ENCODE measurements around the gene EFR3B.
"Not testable (repeated sequence)": the region's sequence is repeated elsewhere in the genome, so short reads cannot be mapped to it uniquely, and the experiment has no call there.

The EFR3B gene

GRCh38 chr2:25041928-25042320, at the start of gene EFR3B:
EFR3B (plus strand) TSS chr2:25042076; CDS start chr2:25042313, 237 bp downstream.
- peak; percentile 73 for DNase-seq

- no peak for DNase-seq
Measured at GRCh38 chr2:24993406-24994145, 48.3 kb upstream of the EFR3B start.

DNA sequence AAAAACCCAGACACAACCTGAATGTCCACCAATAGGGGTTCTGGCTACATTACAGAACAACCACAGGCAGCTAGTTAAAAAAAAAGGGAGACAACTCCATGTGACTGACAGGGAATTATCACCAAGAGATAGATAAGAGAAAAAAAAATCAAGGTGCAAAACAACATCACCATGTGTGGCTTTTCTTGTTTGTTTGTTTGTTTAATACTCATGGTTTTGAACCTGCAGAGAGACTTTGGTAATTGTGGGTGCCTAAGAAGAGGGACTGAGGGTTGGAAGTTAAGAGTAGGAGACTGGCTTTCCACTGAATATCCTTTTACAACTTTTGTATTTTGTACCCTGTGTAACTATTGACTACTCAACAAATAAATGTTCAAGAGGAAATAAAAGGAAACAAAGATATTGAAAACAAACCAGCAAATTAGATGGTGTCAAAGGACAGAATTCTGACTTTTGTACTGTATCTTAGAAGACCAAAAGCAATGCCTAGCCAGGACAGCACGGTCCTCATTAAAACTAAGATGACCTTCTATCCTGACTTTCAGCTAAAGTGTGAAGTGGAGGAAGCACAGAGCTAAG, 47.6 kb upstream of the EFR3B start:
- DNase-seq: no peak

GRCh38 chr2:24999097-24999496, 42.8 kb upstream of the EFR3B start:
- not testable (repeated sequence) for DNase-seq

- no peak for DNase-seq
Measured at GRCh38 chr2:25000036-25000435, 41.8 kb upstream of the EFR3B start.

- DNase-seq: no peak
Measured at GRCh38 chr2:25000503-25001324, 41.2 kb upstream of the EFR3B start.

DNA sequence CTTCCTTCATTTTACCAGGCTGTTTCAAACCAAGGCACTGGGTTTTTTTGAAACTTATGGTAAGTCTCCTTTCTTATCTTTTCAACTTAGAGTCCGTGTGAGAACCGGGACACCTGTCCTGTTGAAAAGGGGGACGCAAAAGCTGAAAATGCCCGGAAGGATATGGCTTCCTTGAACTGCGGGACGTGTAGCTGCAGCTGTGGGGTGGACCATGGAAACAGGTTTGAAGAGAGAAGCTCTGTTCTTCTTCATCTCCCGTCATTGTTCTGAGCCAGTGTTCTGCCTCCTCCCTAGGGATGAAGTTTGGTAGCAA, 40.6 kb upstream of the EFR3B start:
- DNase-seq: no peak

- DNase-seq: no peak
Measured at GRCh38 chr2:25002066-25002465, 39.8 kb upstream of the EFR3B start.

DNA sequence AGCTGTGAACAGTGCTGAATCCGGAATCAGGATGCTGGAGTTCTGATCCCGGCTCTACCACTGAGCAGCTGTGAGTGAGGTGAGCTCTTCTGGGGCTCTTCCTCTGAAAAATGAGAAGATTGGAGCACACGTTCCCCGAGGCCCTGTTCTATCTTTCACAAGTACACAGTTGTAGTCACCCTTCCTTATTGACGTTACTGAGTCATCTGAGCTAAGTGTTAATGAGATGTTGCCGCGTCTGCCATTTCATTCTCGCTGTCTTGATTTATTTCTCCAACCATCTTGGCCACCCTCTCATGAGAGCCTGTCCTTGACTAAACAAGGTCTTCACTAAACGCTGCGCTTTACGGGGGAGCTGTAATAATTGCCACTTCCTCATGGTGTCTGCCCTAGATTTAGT, 31.9 kb upstream of the EFR3B start:
- no peak for DNase-seq

GRCh38 chr2:25011342-25011741, 30.5 kb upstream of the EFR3B start:
- DNase-seq: not testable (repeated sequence)

- DNase-seq: no peak
Measured at GRCh38 chr2:25014631-25015030, 27.2 kb upstream of the EFR3B start.

GRCh38 chr2:25018681-25019080, 23.2 kb upstream of the EFR3B start:
- DNase-seq: no peak

DNA sequence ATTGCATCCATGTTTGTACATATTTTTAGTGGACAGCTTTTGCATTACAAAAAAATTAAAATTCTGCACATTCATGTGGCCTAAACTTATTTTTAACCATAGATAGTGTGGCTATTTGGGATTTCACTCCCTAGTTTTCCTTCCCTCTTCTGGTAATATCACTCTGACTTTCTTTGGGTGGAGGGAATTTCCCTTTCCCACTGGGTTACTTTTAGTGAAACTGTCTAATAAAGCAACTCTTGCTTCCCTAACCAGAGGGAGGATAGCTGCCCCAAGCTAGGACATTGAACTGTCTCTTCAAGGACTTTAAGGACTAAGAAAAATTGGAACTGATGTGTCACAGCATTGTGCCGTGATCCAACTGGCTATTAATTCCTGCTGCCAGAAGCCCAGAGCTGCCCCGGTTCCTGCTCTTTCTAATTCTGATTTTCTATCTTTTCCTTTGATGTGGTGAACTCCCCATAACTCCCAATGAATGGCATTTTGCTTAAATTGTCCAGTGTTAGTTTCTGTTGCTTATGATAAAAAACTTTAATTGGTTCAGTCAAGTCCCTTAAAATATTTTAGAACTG, 20.0 kb upstream of the EFR3B start:
- no peak for DNase-seq

- no peak for DNase-seq
Measured at GRCh38 chr2:25023333-25023732, 18.5 kb upstream of the EFR3B start.

- DNase-seq: no peak
Measured at GRCh38 chr2:25025229-25026007, 16.5 kb upstream of the EFR3B start.

GRCh38 chr2:25026008-25026530, 15.8 kb upstream of the EFR3B start:
- DNase-seq: no peak

DNA sequence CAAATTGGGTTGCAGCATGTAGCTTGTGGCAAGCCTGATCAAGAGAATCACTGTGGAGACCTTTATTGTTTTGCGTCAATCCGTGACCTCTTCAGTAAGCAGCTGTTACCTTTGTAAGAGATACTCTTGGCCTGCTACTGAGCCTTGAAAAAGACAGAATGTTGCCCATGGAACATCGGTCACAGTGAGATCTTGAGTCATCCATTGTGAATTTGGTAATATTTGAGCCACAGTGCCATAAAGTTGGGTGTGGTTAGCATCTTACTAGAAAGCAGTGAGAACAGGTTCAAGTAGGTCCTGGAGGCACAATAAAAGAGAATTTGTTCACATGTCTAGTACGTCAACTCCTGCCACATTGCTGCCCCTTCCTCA, 12.7 kb upstream of the EFR3B start:
- DNase-seq: no peak

GRCh38 chr2:25030702-25031101, 11.2 kb upstream of the EFR3B start:
- no peak for DNase-seq

DNA sequence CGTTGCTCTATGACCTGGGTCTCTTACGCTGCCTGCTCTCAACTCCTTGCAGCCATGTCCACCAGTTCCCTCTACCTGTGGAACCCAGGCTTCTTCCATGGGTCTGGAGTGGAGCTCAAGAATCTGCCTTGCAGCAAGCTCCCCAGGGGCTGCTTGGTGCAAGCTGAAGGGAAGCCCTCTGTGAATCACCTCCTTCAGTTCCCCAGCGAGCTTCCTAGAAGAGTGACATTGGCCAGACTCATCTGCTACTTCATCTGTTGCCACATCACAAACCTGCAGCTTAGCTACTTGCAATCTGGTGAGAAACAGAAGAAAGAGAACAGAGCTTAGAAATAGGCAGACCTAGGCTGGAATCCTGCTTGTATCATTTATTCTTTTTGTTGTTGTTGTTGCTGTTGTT, 9.8 kb upstream of the EFR3B start:
- no peak for DNase-seq

DNA sequence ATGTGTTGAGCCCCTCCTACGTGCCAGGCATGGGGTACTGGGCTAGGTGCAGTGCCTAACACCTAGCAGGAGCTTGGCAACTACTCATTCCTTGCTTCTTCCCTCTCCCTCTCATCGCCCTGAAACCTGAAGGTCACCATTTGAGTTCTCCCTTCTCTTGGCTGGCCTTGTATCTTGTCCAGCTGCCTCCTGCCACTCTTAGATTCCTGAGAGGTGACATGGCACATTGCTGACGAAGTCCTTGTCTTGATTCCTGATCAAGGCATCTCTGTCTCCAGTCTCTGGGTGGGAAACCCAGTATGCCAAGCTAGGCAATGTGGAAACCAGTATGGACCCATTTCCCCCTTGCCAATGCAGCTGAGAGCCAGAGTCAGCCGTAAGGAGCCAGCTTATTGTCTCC, 9.0 kb upstream of the EFR3B start:
- no peak for DNase-seq

- no peak for DNase-seq
Measured at GRCh38 chr2:25034081-25034480, 7.8 kb upstream of the EFR3B start.

DNA sequence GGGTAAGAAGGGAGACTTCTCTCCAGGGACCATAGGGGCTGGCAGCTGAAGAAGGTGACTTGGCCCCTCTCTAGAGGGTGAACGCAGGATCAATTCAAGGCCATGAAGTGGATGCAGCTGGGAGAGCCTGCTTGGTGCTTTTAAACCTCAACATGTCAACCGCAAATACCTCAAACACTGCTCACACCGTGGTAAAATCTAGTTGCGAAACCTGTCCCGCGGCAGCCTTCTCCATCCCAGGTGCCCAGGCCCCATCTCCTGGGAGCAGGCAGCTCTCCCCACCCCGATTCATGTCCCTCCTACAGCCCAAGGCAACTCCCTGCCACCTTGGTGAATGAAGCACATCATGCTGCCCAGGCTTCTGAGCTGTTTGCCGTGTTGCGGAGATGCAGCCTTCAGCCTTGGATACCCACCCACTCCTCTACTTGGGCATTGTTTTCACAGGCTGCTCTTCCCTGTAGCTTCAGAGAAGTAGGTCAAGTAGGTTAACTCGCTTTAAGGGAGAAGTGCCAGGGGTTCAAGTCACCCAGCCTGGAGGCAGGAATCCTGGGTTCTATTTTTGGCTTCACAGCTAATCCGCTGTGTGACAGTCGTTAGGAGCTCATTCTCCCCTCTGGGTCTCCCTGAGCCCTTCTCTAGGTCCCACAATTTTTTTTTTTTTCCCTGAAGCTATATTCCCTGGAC, 6.2 kb upstream of the EFR3B start:
- DNase-seq: no peak
